Measurements from ENCODE around the gene APC. TPM values are rescaled to one million over a fixed set of nuclear protein-coding genes. Genes with fewer than 3 reads are reported as not detected.

Gene APC
- total and polyA plus RNA-seq, 2 experiments from 2014 or later = 12.9 to 40.1 TPM

DNA sequence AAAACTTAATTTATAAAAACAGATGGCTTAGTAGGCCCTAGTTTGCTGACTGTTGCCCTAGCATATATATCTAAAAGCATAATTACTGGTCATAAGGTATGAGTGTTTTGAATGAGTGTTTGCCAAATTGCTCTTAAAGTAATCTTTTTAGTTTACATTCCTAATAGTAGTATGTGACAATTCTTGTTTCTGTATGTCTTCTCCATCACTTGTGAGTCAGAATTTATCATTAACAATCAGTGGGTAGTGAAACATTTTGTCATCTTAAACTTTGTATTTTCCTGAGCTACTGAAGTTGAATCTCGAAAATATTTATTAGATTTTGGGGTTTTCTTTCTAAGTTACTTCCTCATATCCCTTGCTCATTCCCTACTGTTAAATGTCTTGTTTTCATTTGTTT, 49.6 kb downstream of the APC start:
- Histone ChIP-seq H3K4me3 (no peak overlapping the region), H3K9me3 (ENCODE audit: low read depth) (no peaks in the 10 kb centered on the region), H3K27ac (no peak overlapping the region), H3K36me3 (peaks cover 4% of the 10 kb centered on the region), H3K4me1 (ENCODE audit: low read depth) (no peaks in the 10 kb centered on the region), H3K27me3 (no peaks in the 10 kb centered on the region)
- TF ChIP-seq, protein P1, sequence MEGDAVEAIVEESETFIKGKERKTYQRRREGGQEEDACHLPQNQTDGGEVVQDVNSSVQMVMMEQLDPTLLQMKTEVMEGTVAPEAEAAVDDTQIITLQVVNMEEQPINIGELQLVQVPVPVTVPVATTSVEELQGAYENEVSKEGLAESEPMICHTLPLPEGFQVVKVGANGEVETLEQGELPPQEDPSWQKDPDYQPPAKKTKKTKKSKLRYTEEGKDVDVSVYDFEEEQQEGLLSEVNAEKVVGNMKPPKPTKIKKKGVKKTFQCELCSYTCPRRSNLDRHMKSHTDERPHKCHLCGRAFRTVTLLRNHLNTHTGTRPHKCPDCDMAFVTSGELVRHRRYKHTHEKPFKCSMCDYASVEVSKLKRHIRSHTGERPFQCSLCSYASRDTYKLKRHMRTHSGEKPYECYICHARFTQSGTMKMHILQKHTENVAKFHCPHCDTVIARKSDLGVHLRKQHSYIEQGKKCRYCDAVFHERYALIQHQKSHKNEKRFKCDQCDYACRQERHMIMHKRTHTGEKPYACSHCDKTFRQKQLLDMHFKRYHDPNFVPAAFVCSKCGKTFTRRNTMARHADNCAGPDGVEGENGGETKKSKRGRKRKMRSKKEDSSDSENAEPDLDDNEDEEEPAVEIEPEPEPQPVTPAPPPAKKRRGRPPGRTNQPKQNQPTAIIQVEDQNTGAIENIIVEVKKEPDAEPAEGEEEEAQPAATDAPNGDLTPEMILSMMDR (IDR thresholded peaks at IDR 0.05; ENCODE audit: low read depth, low read length) = no peak
- no peak for DNase-seq (ENCODE audit: low read depth in 1 of 2, low spot score in 1 of 2)

DNA sequence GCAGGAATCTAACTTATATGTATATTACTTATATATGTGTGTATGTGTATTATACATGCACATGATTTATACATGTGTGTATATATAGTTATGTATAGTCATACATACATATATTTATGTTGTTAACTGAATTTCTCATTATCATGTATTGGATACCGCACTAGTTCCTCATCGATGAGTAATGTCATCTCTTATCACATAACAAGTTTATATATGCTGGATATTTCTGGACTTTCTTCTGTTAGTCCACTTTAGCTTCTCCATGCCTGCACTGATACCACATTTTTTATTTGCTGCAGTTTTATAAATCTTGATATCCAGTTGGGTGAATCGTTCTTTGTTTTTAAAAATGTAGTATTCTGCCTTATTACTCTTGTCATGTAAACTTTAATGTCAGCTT, 50.2 kb downstream of the APC start:
- no peak for DNase-seq (ENCODE audit: low read depth in 1 of 2, low spot score in 1 of 2)
- Histone ChIP-seq H3K27me3 (no peaks in the 10 kb centered on the region), H3K9me3 (ENCODE audit: low read depth) (no peaks in the 10 kb centered on the region), H3K27ac (no peak overlapping the region), H3K4me1 (ENCODE audit: low read depth) (no peaks in the 10 kb centered on the region), H3K4me3 (no peak overlapping the region), H3K36me3 (peaks cover 10% of the 10 kb centered on the region)
- TF ChIP-seq, protein P1 (IDR thresholded peaks at IDR 0.05; ENCODE audit: low read depth, low read length) = no peak

GRCh38 chr5:112793201-112793600, 55.5 kb downstream of the APC start:
- TF ChIP-seq, protein P1 (IDR thresholded peaks at IDR 0.05; ENCODE audit: low read depth, low read length) = no peak
- Histone ChIP-seq H3K27me3 (no peaks in the 10 kb centered on the region), H3K27ac (no peak overlapping the region), H3K4me1 (ENCODE audit: low read depth) (no peaks in the 10 kb centered on the region), H3K9me3 (ENCODE audit: low read depth) (no peaks in the 10 kb centered on the region), H3K4me3 (no peak overlapping the region), H3K36me3 (peaks cover 25% of the 10 kb centered on the region)
- no peak for DNase-seq (ENCODE audit: low read depth in 1 of 2, low spot score in 1 of 2)

- TF ChIP-seq, protein P1 (IDR thresholded peaks at IDR 0.05; ENCODE audit: low read depth, low read length) = no peak
- H3K27me3 ChIP-seq = no peaks in the 10 kb centered on the region
- H3K36me3 ChIP-seq = peaks cover 25% of the 10 kb centered on the region
- H3K27ac ChIP-seq = no peak overlapping the region
- H3K4me3 ChIP-seq = no peak overlapping the region
- H3K9me3 ChIP-seq (ENCODE audit: low read depth) = no peaks in the 10 kb centered on the region
- no peaks in the 10 kb centered on the region for H3K4me1 ChIP-seq (ENCODE audit: low read depth)
- no peak for DNase-seq (ENCODE audit: low read depth in 1 of 2, low spot score in 1 of 2)
These were observed 56.7 kb downstream of the APC start for GRCh38 chr5:112794410-112794809.

GRCh38 chr5:112795342-112795741, 57.7 kb downstream of the APC start:
- H3K36me3 ChIP-seq = peaks cover 25% of the 10 kb centered on the region
- no peak overlapping the region for H3K27ac ChIP-seq
- H3K4me1 ChIP-seq (ENCODE audit: low read depth) = no peaks in the 10 kb centered on the region
- H3K4me3 ChIP-seq = no peak overlapping the region
- H3K27me3 ChIP-seq = no peaks in the 10 kb centered on the region
- no peaks in the 10 kb centered on the region for H3K9me3 ChIP-seq (ENCODE audit: low read depth)
- TF ChIP-seq, protein P1 (IDR thresholded peaks at IDR 0.05; ENCODE audit: low read depth, low read length) = no peak
- no peak for DNase-seq (ENCODE audit: low read depth in 1 of 2, low spot score in 1 of 2)
